SH-SY5Y (cell line): Measurements from ENCODE around the gene FOXN3.

ENCODE experiments used
- GATA2 ChIP-seq: IDR thresholded peaks from 2 replicates; pipeline ENCODE4 v1.6.1; 2011; ENCODE audit warnings: mild to moderate bottlenecking, low read depth, low read length
- GATA3 ChIP-seq: IDR thresholded peaks from 2 replicates; pipeline ENCODE4 v1.6.1; 2011; ENCODE audit warnings: low read depth, mild to moderate bottlenecking, low read length, moderate library complexity

The FOXN3 gene

DNA sequence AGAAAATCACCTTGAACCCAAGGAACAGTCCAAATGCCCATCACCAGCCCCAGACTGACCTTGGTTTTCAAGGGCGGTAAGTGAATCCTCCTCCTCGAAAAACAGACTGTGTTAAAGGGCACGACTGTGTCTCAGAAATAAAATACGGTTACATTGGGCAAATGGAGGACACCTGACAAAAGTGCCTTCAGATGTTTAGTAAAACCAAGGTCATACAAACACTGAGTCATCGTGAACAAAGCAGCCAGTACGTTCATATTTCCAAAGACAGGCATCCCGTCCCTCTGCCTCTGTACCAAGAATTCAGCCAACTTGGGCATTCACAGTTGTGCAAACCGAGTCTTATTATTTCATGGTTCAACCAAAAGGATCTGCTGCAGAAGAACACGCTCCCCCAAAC, 25.9 kb downstream of the FOXN3 start:
- TF ChIP-seq GATA2: no peak
- TF ChIP-seq GATA3: no peak

GRCh38 chr14:89388853-89389252, 28.2 kb downstream of the FOXN3 start:
- TF ChIP-seq GATA2 (no peak), GATA3 (no peak)

DNA sequence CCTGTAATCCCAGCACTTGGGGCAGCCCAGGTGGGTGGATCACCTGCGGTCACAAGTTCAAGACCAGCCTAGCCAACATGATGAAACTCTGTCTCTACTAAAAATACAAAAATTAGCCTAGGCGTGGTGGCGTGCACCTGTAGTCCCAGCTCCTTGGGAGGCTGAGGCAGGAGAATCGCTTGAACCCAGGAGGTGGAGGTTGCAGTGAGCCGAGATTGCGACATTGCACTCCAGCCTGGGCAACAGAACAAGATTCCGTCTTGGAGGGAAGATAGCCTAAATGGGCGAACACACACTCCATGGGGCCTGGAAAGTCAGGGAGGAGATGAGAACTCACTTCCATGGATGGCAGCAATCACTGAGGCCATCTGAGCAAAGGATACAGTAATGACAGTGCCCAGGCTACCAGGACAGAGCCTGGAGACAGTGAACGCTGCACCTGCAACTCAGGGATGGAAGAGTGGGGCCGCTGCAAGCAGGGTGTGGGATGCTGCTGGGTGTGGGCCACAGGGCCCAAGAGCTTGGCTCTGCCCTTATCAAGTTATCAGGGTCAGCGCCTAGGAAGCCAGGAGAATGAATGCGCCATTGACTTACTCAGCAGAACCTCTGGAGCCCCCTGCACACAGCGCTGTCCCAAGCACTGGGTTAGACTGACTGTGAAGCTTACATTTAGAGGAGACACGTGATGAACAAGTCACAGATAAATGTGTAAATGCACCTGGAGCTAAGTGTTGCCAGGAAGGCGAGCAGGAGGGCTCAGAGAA, 28.9 kb downstream of the FOXN3 start:
- TF ChIP-seq GATA3: no peak
- no peak for TF ChIP-seq GATA2

DNA sequence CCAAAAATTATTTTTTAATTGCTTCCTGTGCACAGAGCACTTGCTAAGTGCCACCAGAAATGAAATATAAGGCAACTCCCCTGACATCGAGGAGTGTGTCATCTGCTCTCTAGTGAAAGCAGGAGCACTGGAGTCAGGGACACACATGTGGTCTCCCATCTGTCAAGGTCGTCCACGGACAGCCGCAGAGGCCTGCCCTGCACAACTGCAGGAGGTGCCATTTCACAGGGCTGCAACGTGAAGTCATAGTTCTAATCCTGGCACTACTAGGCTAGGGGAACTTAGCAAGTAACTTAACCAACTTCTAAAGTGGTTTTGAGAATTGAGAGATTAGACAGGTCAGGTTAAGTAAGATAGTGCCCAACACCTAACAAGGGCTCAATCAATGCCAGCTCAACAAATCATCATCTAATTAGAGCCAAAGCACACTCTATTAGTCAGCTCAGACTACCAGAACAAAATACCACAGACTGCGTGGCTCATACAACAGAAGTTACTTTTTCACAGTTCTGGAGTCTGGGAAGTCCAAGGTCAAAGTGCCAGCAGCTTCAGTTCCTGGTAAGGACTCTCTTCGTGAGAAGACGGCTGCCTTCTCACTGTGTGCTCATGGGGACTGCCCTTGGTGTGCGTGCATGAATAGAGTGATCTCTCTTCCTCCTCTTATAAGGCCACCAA, 30.7 kb downstream of the FOXN3 start:
- no peak for TF ChIP-seq GATA2
- TF ChIP-seq GATA3: no peak

- TF ChIP-seq GATA2: no peak
Observed at GRCh38 chr14:89384636-89385035, 32.4 kb downstream of the FOXN3 start.

DNA sequence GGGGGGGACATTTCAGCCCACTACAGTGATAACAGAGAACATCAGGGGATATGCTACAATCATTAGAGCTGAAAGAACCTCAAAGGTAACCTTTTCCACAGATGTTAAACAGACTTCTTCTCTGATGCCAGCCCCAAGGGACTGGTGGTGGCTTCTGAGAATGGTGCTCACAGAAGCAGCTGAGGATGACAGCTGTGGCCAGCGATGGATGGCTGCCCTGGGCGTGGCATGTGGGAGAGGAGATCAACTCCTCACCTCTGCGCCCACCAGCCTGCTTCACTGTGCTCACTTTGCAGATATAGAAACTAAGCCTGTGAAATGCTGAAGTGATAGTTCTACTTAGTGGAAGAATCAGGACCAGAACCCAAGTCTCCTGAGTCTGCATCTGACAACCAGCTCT, 33.0 kb downstream of the FOXN3 start:
- no peak for TF ChIP-seq GATA2
- no peak for TF ChIP-seq GATA3

GRCh38 chr14:89382901-89383845, 33.9 kb downstream of the FOXN3 start:
- TF ChIP-seq GATA2 (no peak), GATA3 (no peak)

GRCh38 chr14:89382487-89382886, 34.5 kb downstream of the FOXN3 start:
- TF ChIP-seq GATA2: no peak

GRCh38 chr14:89379891-89380820, 36.9 kb downstream of the FOXN3 start:
- TF ChIP-seq GATA3 (no peak), GATA2 (no peak)

- TF ChIP-seq GATA3 (no peak), GATA2 (no peak)
Observed at GRCh38 chr14:89379006-89379405, 38.0 kb downstream of the FOXN3 start.

- TF ChIP-seq GATA3 (no peak), GATA2 (no peak)
Observed at GRCh38 chr14:89378119-89378518, 38.9 kb downstream of the FOXN3 start.

DNA sequence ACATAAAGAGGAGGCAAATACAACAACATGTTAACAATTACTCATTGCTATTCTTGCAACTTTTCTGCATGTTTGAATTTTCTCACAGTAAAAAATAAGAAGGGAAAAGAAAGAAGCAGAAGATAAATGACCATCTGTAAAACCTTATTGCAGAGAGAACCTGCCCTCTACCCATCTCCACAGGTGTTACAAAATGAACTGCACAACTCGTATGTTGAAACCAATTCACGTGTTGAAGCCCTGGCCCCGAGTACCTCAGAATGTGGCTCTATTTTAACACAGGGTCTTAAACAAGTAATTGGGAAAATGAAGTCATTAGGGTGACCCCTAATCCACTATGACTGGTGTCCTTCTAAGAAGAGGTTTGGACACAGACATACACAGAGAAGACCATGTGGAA, 39.5 kb downstream of the FOXN3 start:
- TF ChIP-seq GATA3 (no peak), GATA2 (no peak)

DNA sequence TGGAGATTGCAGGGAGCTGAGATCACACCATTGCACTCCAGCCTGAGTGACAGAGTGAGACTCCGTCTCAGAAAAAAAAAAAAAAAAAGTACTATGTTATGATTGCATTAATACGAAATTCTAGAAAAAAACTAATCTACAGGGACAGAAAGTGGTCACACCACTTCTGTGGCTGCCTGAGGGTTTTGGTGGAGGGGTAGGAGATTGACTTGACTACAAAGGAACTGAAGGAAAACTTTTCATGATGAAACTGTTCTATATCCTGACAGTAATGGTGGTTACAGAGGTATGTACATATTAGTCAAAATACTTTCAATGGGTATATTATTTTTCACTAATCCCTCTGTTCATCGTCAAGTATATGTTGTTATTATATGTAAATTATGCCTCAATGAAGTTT, 42.1 kb downstream of the FOXN3 start:
- no peak for TF ChIP-seq GATA3
- TF ChIP-seq GATA2: no peak

DNA sequence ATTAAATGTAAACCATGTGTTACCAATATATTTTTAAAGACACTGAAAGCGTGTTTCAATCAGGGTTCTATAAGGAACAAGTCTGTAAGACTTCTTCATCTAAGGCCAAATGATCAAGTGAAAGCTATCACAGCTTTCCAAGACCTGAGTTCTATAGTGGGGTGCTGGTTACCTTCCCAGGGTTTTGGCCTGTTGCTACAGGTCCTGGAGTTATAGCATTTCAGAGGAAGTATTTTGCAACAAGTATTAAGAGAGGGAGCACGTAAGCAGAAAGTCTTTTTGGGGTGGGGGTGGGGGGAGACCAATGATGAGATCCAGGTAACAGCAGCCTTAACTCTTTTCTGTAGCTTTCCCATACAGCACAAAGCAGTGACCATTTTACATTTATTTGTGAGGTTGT, 43.8 kb downstream of the FOXN3 start:
- TF ChIP-seq GATA3 (no peak), GATA2 (no peak)
